GM04503 (cell line): ENCODE results near the gene SLC18A2.

Source experiments
- DNase-seq: peaks from one replicate; pipeline ENCODE4 v3.0.0-alpha.2; 2012; ENCODE audit warnings: low read depth

The SLC18A2 gene

GRCh38 chr10:117313641-117314040, 72.7 kb downstream of the SLC18A2 start:
- no peak for DNase-seq

DNA sequence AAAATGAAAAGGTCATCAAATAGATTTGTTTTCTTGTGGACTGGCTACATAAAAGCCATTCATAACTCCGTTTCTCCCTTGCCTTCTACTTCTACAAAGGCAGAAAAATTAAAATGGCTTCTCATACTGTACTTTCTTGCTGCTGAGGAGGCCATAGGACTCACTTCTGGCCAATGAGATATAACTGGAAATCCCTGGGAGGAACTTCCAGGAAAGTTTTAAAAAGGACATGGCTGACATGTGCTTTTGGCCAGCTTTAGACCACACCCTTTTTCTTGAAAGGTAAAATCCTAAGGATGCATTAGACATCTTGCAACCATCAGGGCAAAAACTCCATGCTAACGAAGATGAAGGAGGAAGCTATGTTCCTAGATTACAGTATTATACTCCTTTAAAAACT, 75.8 kb downstream of the SLC18A2 start:
- DNase-seq = no peak

GRCh38 chr10:117318909-117319308, 78.0 kb downstream of the SLC18A2 start:
- no peak for DNase-seq

DNA sequence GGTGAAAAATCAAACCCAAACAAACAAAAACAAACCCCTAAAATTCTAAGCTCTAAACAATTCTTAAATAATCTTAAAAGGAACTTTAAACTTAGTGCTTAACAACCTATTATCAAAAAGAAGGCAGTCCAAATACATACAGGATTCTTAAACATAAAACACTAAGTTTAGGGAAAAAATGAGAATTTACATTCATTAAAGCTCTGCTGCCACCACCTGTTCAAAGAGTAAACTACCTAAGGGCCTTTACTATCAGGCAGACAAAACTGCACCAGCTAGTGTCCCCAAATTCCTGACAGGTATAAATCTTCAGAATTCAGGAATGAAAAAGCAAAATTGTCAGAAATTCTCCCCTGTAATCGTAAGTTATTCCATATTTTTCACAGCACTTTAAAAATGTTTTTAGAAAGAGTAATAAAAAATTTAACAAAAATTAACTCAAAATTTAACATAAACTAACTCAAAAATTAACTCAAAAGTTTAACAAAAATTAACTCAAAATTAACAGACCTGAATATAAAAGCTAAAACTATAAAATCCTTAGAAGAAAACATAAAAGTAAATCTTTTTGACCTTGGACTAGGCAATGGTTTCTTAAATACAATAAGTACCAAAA, 79.2 kb downstream of the SLC18A2 start:
- DNase-seq = no peak

GRCh38 chr10:117322260-117322659, 81.3 kb downstream of the SLC18A2 start:
- no peak for DNase-seq

DNA sequence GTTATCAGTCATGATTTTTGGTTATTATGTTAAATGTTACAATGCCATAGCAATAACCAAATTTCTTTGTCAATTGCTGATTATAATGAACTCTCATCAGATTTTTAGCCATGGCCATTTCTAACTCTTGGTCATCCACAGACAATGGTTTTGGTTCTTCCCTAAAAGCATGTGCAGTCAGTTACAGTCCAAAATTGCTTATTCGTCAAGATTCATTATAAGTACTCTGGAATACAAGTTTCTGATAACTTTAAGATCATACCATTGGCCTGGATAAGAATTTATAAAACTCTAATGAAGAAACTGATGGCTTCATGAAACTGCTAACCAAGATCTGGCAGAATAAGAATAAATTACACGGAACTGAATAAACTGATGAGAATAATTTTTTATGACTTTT, 83.5 kb downstream of the SLC18A2 start:
- no peak for DNase-seq

GRCh38 chr10:117327262-117327661, 86.3 kb downstream of the SLC18A2 start:
- no peak for DNase-seq
